SJCRH30 (cell line): ENCODE data around the gene KCTD5. TPM values are rescaled to one million over a fixed set of nuclear protein-coding genes. Genes with fewer than 3 reads are reported as not detected.

Experiments
- DNase-seq, 2 experiments: peaks; one replicate each; pipeline ENCODE4 v3.0.0-alpha.2; 2015 to 2020
- H3K27ac ChIP-seq: fragments of 250-450 bp; sonication (Bioruptor Pico); 2 replicates; pipeline ENCODE4 v1.5.1; 2020; ENCODE audit warnings: mild to moderate bottlenecking, moderate library complexity
- H3K27me3 ChIP-seq: fragments of 250-450 bp; sonication (Bioruptor Pico); 2 replicates; pipeline ENCODE4 v1.5.1; 2020; ENCODE audit warnings: mild to moderate bottlenecking, moderate library complexity
- H3K36me3 ChIP-seq: fragments of 250-450 bp; sonication (Bioruptor Pico); 2 replicates; pipeline ENCODE4 v1.5.1; 2020; ENCODE audit warnings: mild to moderate bottlenecking, moderate library complexity
- H3K4me1 ChIP-seq: fragments of 250-450 bp; sonication (Bioruptor Pico); 2 replicates; pipeline ENCODE4 v1.5.1; 2020; ENCODE audit warnings: mild to moderate bottlenecking, moderate library complexity
- H3K4me3 ChIP-seq: fragments of 250-450 bp; sonication (Bioruptor Pico); 2 replicates; pipeline ENCODE4 v1.5.1; 2020; ENCODE audit warnings: mild to moderate bottlenecking, moderate library complexity
- H3K9me3 ChIP-seq: fragments of 250-450 bp; sonication (Bioruptor Pico); replicated peaks from 2 replicates; pipeline ENCODE4 v1.5.1; 2020; ENCODE audit warnings: mild to moderate bottlenecking, moderate library complexity
- total RNA-seq: library from RNA; depleted of rRNA; stranded (reverse); fragments of >200 nt; shearing (Covaris generic); gene quantifications from 2 replicates; pipeline ENCODE4 v1.2.3, GENCODE V29; 2014

KCTD5 gene
- total RNA-seq, 1 experiment from 2014 or later, result 42.9 TPM

DNA sequence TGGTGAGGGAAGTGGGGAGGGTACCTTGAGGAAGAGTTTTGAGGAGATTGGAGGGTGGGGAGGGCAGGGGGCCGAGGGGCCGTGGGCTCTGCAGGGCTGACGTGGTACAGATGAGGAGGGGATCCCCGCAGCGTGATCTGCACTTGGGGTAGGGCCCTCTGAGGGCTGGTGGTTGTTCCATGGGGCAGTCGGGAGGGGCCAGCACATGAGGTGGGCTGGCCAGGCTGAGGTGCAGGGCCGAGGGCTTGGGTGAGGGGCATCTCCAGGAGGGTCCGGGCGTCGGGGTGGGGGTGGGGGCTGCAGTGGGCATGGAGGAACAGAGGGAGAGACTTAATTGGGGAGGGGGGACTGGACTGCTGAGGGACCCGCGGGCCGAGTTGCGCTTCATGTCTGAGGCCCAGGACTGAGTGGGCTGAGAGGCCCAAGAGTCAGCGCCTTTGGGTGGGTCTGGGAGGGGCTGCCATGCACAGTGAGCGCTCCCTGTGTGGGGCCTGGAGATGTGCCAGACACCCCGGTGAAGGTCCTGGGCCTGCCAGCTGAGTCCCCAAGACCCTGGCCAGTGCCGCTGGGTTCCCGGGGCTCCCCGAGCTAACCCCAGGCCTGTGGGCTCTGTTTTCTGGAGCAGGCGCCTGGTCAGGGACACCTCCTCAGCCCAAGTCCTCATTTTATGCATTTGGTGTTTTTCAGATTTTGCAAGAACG lies 24.4 kb downstream of the KCTD5 start:
- Histone ChIP-seq H3K4me3 (no peak overlapping the region), H3K36me3 (peaks cover 9% of the 10 kb centered on the region; the same call in 1 of the 2 replicates), H3K27me3 (no peaks in the 10 kb centered on the region), H3K4me1 (no peaks in the 10 kb centered on the region), H3K27ac (no peak overlapping the region), H3K9me3 (no peaks in the 10 kb centered on the region)
- no peak for DNase-seq

DNA sequence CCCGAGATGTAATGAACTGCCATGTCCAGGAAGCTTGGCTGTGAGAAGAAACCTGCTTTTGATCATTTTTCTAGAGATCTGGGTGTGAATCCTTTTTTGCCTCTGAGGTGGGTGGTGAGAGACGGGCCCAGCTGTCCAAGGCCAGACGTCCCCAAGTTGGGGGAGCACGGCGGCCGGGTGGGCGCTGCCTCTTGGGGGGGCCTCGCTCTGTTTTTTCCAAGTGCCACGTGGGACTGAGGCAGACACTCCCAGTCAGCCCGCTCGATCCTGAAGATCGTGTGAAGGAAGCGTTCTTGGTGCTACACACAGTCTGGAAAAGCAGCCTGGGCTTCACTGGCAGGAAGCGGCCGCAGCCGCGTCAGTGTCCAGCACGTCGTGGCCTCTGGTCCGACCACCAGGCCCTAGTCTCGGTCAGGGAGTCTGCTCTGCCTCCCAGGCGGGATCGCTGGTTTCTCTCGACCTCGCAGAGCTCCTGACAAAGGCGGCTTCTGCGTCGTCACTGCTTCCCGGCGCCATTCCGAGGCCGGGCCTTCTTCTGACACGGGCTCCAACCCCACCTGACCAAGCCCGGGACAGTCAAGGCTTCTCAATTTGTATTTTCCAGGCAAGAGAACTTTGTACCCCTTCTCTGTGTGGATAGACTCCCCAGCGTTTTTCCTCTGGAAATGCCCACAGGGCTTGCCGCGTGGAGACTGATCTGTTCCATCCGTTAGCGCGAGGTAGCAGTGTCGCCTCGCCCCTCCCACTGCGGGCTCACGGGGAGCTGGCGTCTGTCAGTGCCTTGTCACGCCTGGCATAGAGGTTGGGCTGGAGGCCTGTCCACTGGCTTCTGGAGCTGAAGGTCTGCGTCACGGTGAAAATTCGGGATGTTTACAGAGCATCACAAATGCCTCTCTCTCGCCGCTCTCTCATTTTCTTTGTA lies 25.3 kb downstream of the KCTD5 start:
- Histone ChIP-seq H3K27ac (no peak overlapping the region), H3K9me3 (no peaks in the 10 kb centered on the region), H3K36me3 (peaks cover 9% of the 10 kb centered on the region; the same call in 1 of the 2 replicates), H3K4me3 (no peak overlapping the region), H3K27me3 (no peaks in the 10 kb centered on the region), H3K4me1 (no peaks in the 10 kb centered on the region)
- DNase-seq, result no peak

DNA sequence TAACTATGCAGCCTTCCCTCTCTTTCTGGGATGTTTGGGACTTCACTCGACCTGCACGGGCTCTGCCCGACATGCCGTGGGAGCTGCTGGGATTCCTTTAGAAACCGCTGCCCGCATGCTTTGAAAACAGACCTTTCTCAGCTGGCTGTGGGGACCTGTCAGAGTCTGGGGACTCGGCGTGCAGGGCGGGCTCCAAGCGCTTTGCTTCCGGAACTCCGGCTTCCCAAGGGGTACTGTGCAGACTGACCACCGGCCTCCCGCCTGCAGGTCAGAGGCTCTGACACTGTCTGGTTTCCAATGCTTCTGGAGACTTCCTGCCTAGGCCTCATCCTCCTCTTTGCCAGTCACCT lies 25.9 kb downstream of the KCTD5 start:
- H3K4me1 ChIP-seq, result no peaks in the 10 kb centered on the region

DNA sequence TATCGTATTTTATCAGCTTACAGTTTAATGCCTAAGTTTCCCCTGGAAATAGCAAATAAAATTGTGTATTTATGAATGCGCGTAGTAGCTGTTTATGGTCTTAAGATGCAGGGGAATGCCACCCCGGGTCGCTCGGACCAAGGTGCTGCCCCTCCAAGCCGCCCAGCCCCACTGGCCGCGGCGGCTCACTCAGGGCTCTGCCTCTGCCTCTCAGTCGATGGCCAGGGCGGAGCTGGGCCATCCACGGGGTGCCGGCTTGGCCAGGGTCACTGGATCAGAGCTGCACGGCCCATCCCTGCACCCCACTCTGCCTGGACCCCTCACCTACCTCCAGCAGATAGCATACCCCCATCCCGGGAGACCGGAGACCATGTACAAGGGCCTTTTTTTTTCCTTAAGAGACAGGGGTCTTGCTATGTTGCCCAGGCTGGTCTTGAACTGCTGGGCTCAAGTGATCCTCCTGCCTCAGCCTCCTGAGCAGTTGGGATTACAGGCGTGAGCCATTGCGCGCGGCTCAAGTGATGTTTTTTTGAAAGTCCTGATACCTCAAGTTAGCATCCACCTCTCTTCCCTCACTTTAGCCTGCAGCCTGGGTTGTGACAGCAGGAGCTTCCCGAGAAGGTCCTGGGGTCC lies 26.7 kb downstream of the KCTD5 start:
- no peak overlapping the region for H3K4me3 ChIP-seq
- DNase-seq, result no peak

More for the DNA sequence above, 25.9 kb downstream of the KCTD5 start:
- H3K27ac ChIP-seq, result no peak overlapping the region
- H3K4me3 ChIP-seq, result no peak overlapping the region
- peaks cover 9% of the 10 kb centered on the region; the same call in 1 of the 2 replicates for H3K36me3 ChIP-seq
- H3K9me3 ChIP-seq, result no peaks in the 10 kb centered on the region
- no peaks in the 10 kb centered on the region for H3K27me3 ChIP-seq
- DNase-seq, result no peak

DNA sequence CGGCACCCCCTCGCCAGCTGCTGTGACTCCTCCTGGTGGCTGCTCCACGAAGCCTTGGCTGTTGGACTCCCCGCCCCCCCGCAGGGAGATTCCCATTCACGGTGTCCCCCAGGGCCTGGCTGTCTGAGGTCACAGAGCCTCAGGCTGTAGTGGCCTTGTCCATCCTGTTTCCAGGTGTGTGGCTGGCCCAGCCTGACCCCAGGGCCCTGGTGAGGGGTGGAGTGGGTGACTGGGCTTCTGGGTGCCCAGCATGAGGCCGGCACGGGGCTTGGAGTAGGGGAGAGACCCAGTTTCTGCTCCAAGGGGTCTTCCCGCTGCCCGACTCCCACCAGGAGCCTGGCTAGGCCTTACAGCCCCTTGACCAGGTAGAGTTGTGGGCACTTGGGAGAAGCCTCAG lies 27.3 kb downstream of the KCTD5 start:
- Histone ChIP-seq H3K36me3 (peaks cover 9% of the 10 kb centered on the region; the same call in 1 of the 2 replicates), H3K27ac (no peak overlapping the region), H3K27me3 (no peaks in the 10 kb centered on the region), H3K4me1 (no peaks in the 10 kb centered on the region), H3K9me3 (no peaks in the 10 kb centered on the region), H3K4me3 (no peak overlapping the region)
- no peak for DNase-seq

More for the DNA sequence above, 26.7 kb downstream of the KCTD5 start:
- no peak overlapping the region for H3K27ac ChIP-seq
- no peaks in the 10 kb centered on the region for H3K27me3 ChIP-seq
- no peaks in the 10 kb centered on the region for H3K9me3 ChIP-seq
- no peaks in the 10 kb centered on the region for H3K4me1 ChIP-seq
- H3K36me3 ChIP-seq, result peaks cover 9% of the 10 kb centered on the region; the same call in 1 of the 2 replicates

DNA sequence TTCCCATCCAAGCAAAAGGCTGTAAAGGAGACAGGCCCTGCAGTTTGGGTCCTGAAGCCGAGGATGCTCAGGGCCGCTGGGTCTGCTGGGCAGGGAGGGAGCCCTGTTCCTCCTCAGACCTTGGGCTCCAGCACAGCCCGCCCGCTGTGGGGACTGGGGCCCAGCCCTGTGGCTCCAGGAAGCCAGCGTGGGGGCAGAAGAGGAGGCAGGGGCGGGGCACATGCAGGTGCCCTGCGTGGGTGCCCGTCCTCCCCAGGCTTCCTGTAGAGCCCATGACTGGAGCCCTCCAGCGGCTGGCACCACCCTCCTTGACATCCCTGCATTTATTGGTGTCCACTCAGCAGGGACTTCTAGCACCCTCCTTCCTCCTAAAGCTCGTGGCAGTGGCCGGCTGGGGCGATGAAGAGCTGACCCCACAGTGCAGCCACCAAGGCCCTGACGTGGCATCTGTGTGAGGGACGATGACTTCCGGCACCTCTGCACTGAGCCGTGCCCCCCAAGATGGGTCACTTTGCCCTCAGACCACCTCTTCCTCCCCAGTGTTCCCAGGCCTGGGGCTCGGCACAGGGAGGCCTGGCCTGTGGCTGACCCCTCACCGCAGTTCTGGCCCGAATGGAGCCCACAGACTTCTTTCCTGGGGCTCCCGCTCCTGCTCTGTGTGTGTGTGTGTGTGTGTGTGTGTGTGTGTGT lies 27.8 kb downstream of the KCTD5 start:
- no peak overlapping the region for H3K27ac ChIP-seq
- no peak for DNase-seq
- no peaks in the 10 kb centered on the region for H3K9me3 ChIP-seq
- H3K36me3 ChIP-seq, result peaks cover 9% of the 10 kb centered on the region; the same call in 1 of the 2 replicates
- no peak overlapping the region for H3K4me3 ChIP-seq
- H3K27me3 ChIP-seq, result no peaks in the 10 kb centered on the region
- H3K4me1 ChIP-seq, result no peaks in the 10 kb centered on the region

DNA sequence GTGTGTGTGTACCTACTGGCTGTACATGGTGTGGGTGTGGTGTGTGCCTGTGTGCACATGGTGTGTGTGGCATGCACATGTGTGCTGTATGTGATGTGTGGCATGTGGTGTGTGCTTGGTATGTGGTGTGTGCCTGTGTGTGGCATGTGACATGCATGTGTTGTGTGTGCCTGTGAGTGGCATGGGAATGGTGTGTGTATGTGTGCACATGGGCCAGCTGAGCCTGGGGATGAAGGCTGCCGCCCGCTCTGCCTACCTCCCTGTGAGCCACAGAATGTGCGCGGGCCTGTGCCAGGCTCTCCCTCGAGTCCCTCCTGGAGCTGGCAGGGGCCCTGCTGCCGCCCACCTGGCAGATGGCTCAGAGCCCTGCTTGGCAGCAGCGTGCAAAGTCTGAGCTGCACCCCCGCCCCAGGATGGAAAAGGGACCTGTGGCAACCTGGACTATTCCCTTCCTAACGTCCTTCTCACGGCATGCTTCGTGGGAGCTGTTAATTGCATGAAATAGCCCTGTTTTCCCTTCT lies 28.4 kb downstream of the KCTD5 start:
- H3K9me3 ChIP-seq, result no peaks in the 10 kb centered on the region
- no peaks in the 10 kb centered on the region for H3K4me1 ChIP-seq
- H3K36me3 ChIP-seq, result peaks cover 9% of the 10 kb centered on the region; the same call in 1 of the 2 replicates
- no peak overlapping the region for H3K27ac ChIP-seq
- DNase-seq, result no peak
- H3K27me3 ChIP-seq, result no peaks in the 10 kb centered on the region
- no peak overlapping the region for H3K4me3 ChIP-seq

DNA sequence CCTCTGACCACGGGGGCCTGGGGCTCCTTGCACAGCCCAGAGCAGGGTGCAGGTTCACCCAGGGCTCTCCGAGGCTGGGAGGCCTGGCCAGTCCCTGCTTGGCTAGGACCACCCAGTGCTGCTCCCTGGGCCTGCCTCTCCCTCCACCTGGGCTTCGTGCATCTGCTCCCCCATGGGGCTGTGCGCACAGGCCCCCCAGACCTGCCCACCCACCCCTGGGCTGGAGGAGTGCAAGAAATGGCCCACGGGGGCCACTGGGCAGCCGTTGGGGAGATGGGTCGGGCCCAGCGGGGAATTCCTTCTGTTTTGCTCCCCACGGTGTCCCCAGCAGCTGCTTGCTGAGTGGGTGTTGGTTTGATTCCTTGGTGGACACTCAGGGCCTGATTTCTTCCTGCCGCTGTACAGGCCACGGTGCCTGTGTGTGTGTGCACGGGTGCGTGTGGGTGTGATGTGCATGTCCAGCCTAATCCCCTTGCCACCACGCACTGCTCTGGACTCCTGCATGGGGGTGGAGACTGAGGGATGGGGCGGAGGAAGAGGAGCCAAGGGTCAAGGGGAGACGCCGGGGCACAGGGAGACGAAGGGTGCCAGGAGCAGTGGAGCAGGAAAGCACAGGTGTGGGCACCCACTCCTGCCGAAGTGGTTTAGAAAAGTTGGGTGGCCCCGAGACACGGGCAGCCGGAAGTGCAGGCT lies 29.2 kb downstream of the KCTD5 start:
- Histone ChIP-seq H3K4me1 (no peaks in the 10 kb centered on the region), H3K9me3 (no peaks in the 10 kb centered on the region), H3K4me3 (no peak overlapping the region), H3K27me3 (no peaks in the 10 kb centered on the region), H3K36me3 (peaks cover 9% of the 10 kb centered on the region; the same call in 1 of the 2 replicates), H3K27ac (no peak overlapping the region)
- DNase-seq, result no peak

DNA sequence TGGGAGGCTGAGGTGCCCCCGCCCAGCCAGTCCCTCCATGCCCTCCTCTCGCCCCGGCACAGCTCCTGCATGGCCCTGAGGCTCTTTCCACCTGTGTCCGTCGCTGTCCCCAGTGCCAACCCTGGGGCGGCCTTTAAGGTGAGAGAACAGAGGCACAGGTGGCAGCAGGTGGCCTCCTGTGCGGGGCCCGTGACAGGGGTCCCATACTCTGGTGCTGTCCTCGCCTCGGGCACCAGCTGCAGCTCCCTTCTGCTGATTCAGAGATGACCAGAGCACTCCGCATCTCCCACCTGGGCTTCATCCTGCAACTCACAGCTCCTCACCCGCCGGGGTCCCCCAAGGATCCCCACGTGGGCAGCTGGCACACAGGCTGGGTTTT lies 29.7 kb downstream of the KCTD5 start:
- Histone ChIP-seq H3K27me3 (no peaks in the 10 kb centered on the region), H3K4me1 (no peaks in the 10 kb centered on the region), H3K27ac (no peak overlapping the region), H3K4me3 (no peak overlapping the region), H3K9me3 (no peaks in the 10 kb centered on the region), H3K36me3 (peaks cover 9% of the 10 kb centered on the region; the same call in 1 of the 2 replicates)
- no peak for DNase-seq

DNA sequence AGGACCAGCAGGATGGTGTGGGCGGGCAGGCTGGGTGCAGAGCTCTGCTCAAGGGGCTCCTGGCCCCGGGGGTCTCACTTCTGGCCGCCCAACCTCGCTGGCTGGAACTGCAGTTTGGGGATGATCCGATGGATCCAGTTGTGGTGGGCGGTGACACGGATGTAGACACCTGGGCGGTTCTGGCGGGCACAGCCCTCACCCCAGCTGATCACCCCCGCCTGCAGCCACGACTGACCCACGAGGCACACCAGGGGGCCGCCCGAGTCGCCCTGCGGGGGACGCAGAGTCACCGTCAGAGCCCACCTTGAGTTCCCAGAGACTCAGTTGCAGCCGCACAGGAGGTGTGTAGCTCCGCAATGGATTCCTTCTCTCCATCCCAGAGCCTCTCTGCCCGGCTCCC lies 30.2 kb downstream of the KCTD5 start:
- Histone ChIP-seq H3K4me3 (no peak overlapping the region), H3K27me3 (no peaks in the 10 kb centered on the region), H3K27ac (no peak overlapping the region), H3K36me3 (peaks cover 8% of the 10 kb centered on the region; the same call in 1 of the 2 replicates), H3K9me3 (no peaks in the 10 kb centered on the region), H3K4me1 (no peaks in the 10 kb centered on the region)
- DNase-seq, result no peak

DNA sequence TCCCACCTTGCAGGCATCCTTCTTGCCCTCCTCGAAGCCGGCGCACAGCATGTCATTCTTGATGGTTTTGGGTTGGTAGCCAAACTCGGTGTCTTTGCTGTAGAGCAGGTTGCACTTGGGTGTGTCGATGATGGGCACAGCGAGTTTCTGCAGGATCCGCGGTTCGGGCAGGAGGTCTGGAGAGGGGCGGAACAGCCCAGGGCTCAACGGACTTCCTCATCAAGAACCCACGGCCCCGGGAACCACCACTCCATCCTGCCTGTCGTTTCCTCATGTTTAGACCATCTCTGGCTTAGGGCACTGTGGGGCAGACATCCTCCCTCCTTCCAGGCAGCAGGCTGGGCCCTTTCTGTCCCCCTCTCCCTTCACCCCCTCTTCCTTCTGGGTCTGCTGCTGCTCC lies 31.2 kb downstream of the KCTD5 start:
- Histone ChIP-seq H3K36me3 (peaks cover under 1% of the 10 kb centered on the region; the same call in 1 of the 2 replicates), H3K4me3 (no peak overlapping the region), H3K27me3 (no peaks in the 10 kb centered on the region), H3K9me3 (no peaks in the 10 kb centered on the region), H3K27ac (no peak overlapping the region), H3K4me1 (no peaks in the 10 kb centered on the region)
- no peak for DNase-seq

DNA sequence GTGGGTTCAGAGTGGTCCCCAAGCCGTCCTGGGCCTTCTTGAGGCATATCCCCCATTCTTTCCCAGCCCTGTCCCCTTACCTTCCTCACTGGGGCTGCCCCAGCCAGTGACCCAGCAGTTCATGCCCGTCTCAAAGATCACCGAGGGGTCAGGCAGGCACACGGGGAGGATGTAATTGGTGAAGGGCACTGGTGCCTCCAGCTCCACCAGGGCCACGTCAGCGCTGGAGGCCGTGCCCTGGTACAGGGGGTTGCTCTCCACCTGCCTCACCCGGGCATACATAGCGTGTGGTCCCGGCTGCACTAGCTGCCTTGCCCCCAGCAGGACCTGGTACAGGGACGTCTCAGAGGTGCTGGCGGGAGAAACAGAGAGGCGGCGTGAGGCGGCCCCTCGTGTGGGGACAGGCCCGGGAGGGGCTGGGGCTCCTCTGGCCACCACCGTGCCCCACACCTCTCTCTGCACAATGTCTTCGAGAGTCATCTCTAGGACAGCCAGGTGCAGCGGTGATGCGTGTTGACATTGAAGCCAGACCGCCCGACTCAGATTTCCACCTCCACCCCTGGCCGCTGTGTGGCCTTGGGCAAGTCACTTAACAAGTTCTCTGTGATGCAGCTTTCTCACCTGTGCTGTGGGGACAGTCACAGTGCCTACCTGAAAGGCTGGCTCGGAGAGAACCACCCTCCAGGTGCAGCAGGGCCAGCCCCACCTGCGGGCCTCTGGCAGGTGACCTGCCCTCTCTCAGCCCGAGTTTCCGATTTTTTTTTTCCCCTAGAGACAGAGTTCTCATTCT lies 31.9 kb downstream of the KCTD5 start:
- no peaks in the 10 kb centered on the region for H3K27me3 ChIP-seq
- H3K9me3 ChIP-seq, result no peaks in the 10 kb centered on the region
- no peak overlapping the region for H3K4me3 ChIP-seq
- H3K4me1 ChIP-seq, result peaks cover 1% of the 10 kb centered on the region; the same call in 1 of the 2 replicates
- no peak for DNase-seq
- H3K36me3 ChIP-seq, result no peaks in the 10 kb centered on the region
- H3K27ac ChIP-seq, result no peak overlapping the region

DNA sequence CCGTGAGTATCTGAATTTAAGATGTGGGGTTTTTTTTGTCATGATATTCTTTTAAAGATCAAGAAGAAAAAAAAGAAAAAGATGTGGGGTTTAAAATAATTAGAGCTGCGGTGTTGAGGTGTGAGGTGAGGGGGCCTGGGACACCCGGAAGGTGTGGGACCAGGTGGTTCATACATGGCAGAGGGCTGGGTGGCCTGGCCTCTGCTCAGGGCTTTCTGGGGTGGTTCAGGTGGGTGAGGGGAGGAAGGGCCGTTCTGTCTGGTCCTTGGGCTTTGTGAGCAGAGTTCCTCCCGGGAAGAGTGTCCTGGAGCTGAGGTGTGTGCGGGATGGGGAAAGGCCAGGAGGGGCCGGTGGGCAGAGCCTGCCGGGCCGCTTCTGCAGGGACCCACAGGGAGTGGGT lies 32.7 kb downstream of the KCTD5 start:
- Histone ChIP-seq H3K36me3 (no peaks in the 10 kb centered on the region), H3K4me3 (no peak overlapping the region), H3K27me3 (no peaks in the 10 kb centered on the region), H3K4me1 (peaks cover 7% of the 10 kb centered on the region; the same call in 1 of the 2 replicates), H3K9me3 (no peaks in the 10 kb centered on the region), H3K27ac (no peak overlapping the region)
- no peak for DNase-seq
